ENCODE measurements around the gene CITED4. TPM values are rescaled to one million over a fixed set of nuclear protein-coding genes. Genes with fewer than 3 reads are reported as not detected.

CITED4 gene
- total and polyA plus RNA-seq, 2 donors (not counting 3 experiments of a cell fraction or from before 2014, with no cell fraction given), result 3.8 to 11.3 TPM

DNA sequence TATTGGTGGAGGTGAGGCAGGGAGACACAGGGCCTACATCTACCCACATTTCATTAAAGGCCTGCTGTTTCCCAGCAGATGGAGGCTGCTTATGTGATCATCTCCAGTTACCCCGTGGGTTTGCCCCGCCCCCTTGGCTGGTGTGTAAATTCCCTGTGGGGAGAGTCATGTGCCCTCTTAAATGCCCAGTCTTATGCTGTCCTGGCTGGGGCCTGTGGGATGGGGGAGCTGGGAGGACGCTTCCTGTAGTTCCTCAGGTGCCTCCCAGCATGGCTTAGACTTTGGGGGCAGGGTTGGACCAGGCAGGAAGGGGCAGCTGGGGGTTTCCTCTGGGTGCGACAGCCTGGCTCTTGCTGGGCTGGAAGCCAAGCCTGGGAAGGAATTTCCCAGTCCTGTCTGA, 15.5 kb upstream of the CITED4 start:
- DNase-seq (ENCODE audit: low read depth, low spot score) (peak; percentile 94), FAIRE-seq (peak; percentile 95)
- Histone ChIP-seq H3K4me1 (ENCODE audit: control insufficient read depth, extremely low read depth, insufficient read depth, low read length) (peaks cover 42% of the 10 kb centered on the region), H2AFZ (ENCODE audit: low read depth, low read length) (peak overlapping the region; percentile 7), H3K4me3 (replicated peaks in 1 of 3; ENCODE audit: insufficient read depth in 1 of 3, low read depth in 1 of 3, low read length in 3 of 3) (no peak overlapping the region), H3K36me3 (ENCODE audit: control insufficient read depth in 2 of 2, extremely low read depth in 1 of 2, insufficient read depth in 2 of 2, low read length in 2 of 2) (no peaks in the 10 kb centered on the region), H3K9me3 (replicated peaks; ENCODE audit: control insufficient read depth, insufficient read depth, low read length) (no peaks in the 10 kb centered on the region), H3K79me2 (ENCODE audit: control insufficient read depth, insufficient read depth, low read length) (no peaks in the 10 kb centered on the region), H3K27me3 (ENCODE audit: control insufficient read depth in 2 of 2, insufficient read depth in 2 of 2, low read length in 2 of 2) (no peaks in the 10 kb centered on the region), H3K9me1 (replicated peaks; ENCODE audit: control insufficient read depth, extremely low read depth, insufficient read depth, low read length) (no peaks in the 10 kb centered on the region), H3K27ac (ENCODE audit: insufficient read depth, low read depth, low read length) (peak overlapping the region; percentile 98), H4K20me1 (replicated peaks; ENCODE audit: control insufficient read depth, extremely low read depth, insufficient read depth, low read length) (no peaks in the 10 kb centered on the region), H3K9ac (replicated peaks; ENCODE audit: extremely low read depth, insufficient read depth, low read length) (peak overlapping the region; percentile 59), H3K4me2 (ENCODE audit: insufficient read depth, low read length) (peak overlapping the region; percentile 50)
- ChIA-PET POLR2A (interaction anchor here (1.0 kb wide), 3 partner anchors 16 to 71 kb away, joined by 3 to 8 read pairs (median 6); partner anchors contain the start of gene CITED4), CTCF (interaction anchor here (0.6 to 5.9 kb wide), 6 partner anchors 10 to 71 kb away, joined by 3 to 84 read pairs (median 6); partner anchors contain the start of gene CITED4)
- BruUV-seq (replicated peaks), result no TSS peak
- dilution Hi-C loops (cut with MboI; ENCODE audit: extremely low pct_ligation_motif_present, low sequenced_read_pairs), result no loop called here
- intact Hi-C loops (cut with micrococcal nuclease), result no loop called here
- TF ChIP-seq POLR2A (IDR thresholded peaks at IDR 0.05; ENCODE audit: low read depth, low read length) (no peak), FOS (IDR thresholded peaks at IDR 0.05; ENCODE audit: borderline replicate concordance, insufficient read depth, low read length) (peak; percentile 36), MYC (IDR thresholded peaks at IDR 0.05; ENCODE audit: low read depth, low read length) (peak; percentile 72), GATA2 (IDR thresholded peaks at IDR 0.05; ENCODE audit: insufficient read depth, insufficient read length, low read depth, low read length) (no peak), JUN (IDR thresholded peaks at IDR 0.05; ENCODE audit: borderline replicate concordance, insufficient read depth, insufficient read length, low read depth) (peak; percentile 10), EZH2 (IDR thresholded peaks at IDR 0.05; ENCODE audit: borderline replicate concordance, low read depth, low read length, severe bottlenecking) (no peak), POLR2AphosphoS5 (IDR thresholded peaks at IDR 0.05; ENCODE audit: insufficient read depth, low read depth, low read length) (peak; percentile 86)
- TF ChIP-seq, protein P1, sequence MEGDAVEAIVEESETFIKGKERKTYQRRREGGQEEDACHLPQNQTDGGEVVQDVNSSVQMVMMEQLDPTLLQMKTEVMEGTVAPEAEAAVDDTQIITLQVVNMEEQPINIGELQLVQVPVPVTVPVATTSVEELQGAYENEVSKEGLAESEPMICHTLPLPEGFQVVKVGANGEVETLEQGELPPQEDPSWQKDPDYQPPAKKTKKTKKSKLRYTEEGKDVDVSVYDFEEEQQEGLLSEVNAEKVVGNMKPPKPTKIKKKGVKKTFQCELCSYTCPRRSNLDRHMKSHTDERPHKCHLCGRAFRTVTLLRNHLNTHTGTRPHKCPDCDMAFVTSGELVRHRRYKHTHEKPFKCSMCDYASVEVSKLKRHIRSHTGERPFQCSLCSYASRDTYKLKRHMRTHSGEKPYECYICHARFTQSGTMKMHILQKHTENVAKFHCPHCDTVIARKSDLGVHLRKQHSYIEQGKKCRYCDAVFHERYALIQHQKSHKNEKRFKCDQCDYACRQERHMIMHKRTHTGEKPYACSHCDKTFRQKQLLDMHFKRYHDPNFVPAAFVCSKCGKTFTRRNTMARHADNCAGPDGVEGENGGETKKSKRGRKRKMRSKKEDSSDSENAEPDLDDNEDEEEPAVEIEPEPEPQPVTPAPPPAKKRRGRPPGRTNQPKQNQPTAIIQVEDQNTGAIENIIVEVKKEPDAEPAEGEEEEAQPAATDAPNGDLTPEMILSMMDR (IDR thresholded peaks at IDR 0.05; ENCODE audit: extremely low read depth in 1 of 2, insufficient read depth in 1 of 2, low read depth in 1 of 2, low read length in 2 of 2), result no peak
- TF ChIP-seq, protein P2, sequence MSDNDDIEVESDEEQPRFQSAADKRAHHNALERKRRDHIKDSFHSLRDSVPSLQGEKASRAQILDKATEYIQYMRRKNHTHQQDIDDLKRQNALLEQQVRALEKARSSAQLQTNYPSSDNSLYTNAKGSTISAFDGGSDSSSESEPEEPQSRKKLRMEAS (IDR thresholded peaks at IDR 0.05; ENCODE audit: insufficient read depth, insufficient read length), result peak; percentile 62
